OCI-LY1 (cell line): ENCODE measurements around the gene CERS3.

Source experiments
- H2AFZ ChIP-seq: fragments of 200-600 bp; sonication (generic), shearing (Covaris generic); 2 replicates; pipeline ENCODE4 v1.6.0; 2014; ENCODE audit warnings: antibody characterized with exemption, mild to moderate bottlenecking, low read length
- H3F3A ChIP-seq: fragments of 200-600 bp; sonication (generic), shearing (Covaris generic); 2 replicates; pipeline ENCODE4 v1.6.0; 2014; ENCODE audit warnings: mild to moderate bottlenecking, antibody characterized with exemption, low read length, moderate library complexity; ENCODE audit not compliant: insufficient read depth
- H3K27ac ChIP-seq: fragments of 200-600 bp; sonication (generic); 2 replicates; pipeline ENCODE4 v1.5.1; 2014; ENCODE audit warnings: low read length, mixed run types, mild to moderate bottlenecking, low read depth; ENCODE audit not compliant: poor library complexity, severe bottlenecking
- H3K27me3 ChIP-seq: fragments of 200-600 bp; sonication (generic); 2 replicates; pipeline ENCODE4 v1.6.0; 2014; ENCODE audit warnings: antibody characterized with exemption, mild to moderate bottlenecking, low read length, moderate library complexity; ENCODE audit not compliant: insufficient read depth
- H3K36me3 ChIP-seq: fragments of 200-600 bp; sonication (generic); 2 replicates; pipeline ENCODE4 v1.6.1; 2014; ENCODE audit warnings: mild to moderate bottlenecking, antibody characterized with exemption, low read length, moderate library complexity, mixed read lengths; ENCODE audit not compliant: insufficient read depth
- H3K4me1 ChIP-seq: fragments of 200-600 bp; sonication (generic); 2 replicates; pipeline ENCODE4 v1.5.1; 2014; ENCODE audit warnings: mild to moderate bottlenecking, low read length, moderate library complexity; ENCODE audit not compliant: insufficient read depth, severe bottlenecking
- H3K4me2 ChIP-seq: fragments of 200-600 bp; sonication (generic), shearing (Covaris generic); 2 replicates; pipeline ENCODE4 v1.6.1; 2014; ENCODE audit warnings: low read length
- H3K4me3 ChIP-seq: fragments of 200-600 bp; sonication (generic); 2 replicates; pipeline ENCODE4 v1.5.1; 2014; ENCODE audit warnings: low read length, low read depth, mild to moderate bottlenecking, mixed read lengths; ENCODE audit not compliant: poor library complexity, severe bottlenecking
- H3K79me2 ChIP-seq: fragments of 200-600 bp; shearing (Covaris generic); 2 replicates; pipeline ENCODE4 v1.6.1; 2016; ENCODE audit warnings: mixed run types, low read length, mixed read lengths; ENCODE audit not compliant: insufficient read depth
- H3K9ac ChIP-seq: fragments of 200-600 bp; sonication (generic), shearing (Covaris generic); 2 replicates; pipeline ENCODE4 v1.6.1; 2014; ENCODE audit warnings: mild to moderate bottlenecking, low read length, mixed read lengths
- H3K9me2 ChIP-seq: fragments of 200-600 bp; sonication (generic), shearing (Covaris generic); 2 replicates; pipeline ENCODE4 v1.6.1; 2014; ENCODE audit warnings: low read depth, mild to moderate bottlenecking, low read length, mixed read lengths
- H3K9me3 ChIP-seq: fragments of 200-600 bp; shearing (Covaris generic); 2 replicates; pipeline ENCODE4 v1.6.1; 2014; ENCODE audit warnings: low read length, mixed read lengths
- H4K20me1 ChIP-seq: fragments of 200-600 bp; sonication (generic), shearing (Covaris generic); 2 replicates; pipeline ENCODE4 v1.6.0; 2016; ENCODE audit warnings: mild to moderate bottlenecking, low read length; ENCODE audit not compliant: insufficient read depth
- EZH2 ChIP-seq: fragments of 200-600 bp; sonication (generic), shearing (Covaris generic); IDR thresholded peaks from 2 replicates; pipeline ENCODE4 v1.8.0; 2017; ENCODE audit warnings: borderline replicate concordance, mixed run types, mild to moderate bottlenecking, antibody characterized with exemption, low read length, moderate library complexity, mixed read lengths
- TF ChIP-seq, protein P1 (sequence below): fragments of 200-600 bp; sonication (generic), shearing (Covaris generic); IDR thresholded peaks from 2 replicates; pipeline ENCODE4 v1.5.1; 2017; ENCODE audit warnings: mild to moderate bottlenecking, antibody characterized with exemption, low read length, moderate library complexity, mixed read lengths

The CERS3 gene

DNA sequence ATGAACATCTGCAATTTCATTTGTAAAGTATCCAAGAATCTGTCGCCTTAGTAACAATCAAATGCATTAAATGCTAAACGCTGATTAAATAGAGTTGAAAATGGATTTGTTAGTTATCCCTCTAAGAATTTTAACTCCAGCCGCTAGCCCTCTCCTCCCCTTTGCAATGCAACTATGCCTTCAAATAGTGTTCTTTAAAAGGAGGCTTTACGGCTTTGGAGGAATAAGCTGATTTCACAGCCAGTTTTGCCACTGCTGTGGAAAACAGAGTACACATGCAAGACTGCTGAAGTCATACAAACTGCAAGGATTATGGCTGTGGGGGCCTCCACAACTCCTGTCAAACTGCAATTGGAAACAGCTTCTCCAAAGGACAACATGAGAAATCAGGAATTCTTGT lies 89.2 kb downstream of the CERS3 start:
- no peaks in the 10 kb centered on the region for H3K9me3 ChIP-seq
- H2AFZ ChIP-seq = no peak overlapping the region
- no peak overlapping the region for H3K27ac ChIP-seq
- H3K4me2 ChIP-seq = no peak overlapping the region
- H3K4me3 ChIP-seq = no peak overlapping the region
- H3K79me2 ChIP-seq = no peaks in the 10 kb centered on the region
- no peaks in the 10 kb centered on the region for H3K9me2 ChIP-seq
- TF ChIP-seq, protein P1, sequence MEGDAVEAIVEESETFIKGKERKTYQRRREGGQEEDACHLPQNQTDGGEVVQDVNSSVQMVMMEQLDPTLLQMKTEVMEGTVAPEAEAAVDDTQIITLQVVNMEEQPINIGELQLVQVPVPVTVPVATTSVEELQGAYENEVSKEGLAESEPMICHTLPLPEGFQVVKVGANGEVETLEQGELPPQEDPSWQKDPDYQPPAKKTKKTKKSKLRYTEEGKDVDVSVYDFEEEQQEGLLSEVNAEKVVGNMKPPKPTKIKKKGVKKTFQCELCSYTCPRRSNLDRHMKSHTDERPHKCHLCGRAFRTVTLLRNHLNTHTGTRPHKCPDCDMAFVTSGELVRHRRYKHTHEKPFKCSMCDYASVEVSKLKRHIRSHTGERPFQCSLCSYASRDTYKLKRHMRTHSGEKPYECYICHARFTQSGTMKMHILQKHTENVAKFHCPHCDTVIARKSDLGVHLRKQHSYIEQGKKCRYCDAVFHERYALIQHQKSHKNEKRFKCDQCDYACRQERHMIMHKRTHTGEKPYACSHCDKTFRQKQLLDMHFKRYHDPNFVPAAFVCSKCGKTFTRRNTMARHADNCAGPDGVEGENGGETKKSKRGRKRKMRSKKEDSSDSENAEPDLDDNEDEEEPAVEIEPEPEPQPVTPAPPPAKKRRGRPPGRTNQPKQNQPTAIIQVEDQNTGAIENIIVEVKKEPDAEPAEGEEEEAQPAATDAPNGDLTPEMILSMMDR = no peak
- no peak for TF ChIP-seq EZH2
- H3K4me1 ChIP-seq = no peaks in the 10 kb centered on the region
- no peak overlapping the region for H3K9ac ChIP-seq
- H3K36me3 ChIP-seq = no peaks in the 10 kb centered on the region
- no peaks in the 10 kb centered on the region for H4K20me1 ChIP-seq
- no peaks in the 10 kb centered on the region for H3F3A ChIP-seq
- H3K27me3 ChIP-seq = no peaks in the 10 kb centered on the region

DNA sequence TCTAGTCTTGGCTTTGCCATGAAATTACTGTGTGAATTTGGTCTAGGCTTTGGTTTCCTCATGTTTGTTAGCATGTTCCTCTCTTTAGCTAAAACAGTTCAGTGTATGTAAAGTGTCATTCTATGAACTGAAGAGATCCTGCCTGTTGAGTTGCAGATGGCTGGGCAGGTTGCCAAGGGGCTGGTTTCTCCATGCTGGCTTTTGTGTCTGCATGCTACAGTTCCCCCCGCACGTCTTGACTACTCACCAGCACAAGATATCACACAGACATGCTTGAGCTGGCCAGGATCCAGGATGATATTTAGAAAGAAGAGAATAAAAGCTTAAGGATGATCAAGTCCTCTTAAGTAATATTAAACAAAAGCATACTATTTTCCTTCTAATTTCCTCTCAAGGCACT lies 90.2 kb downstream of the CERS3 start:
- no peak overlapping the region for H3K27ac ChIP-seq
- no peak overlapping the region for H2AFZ ChIP-seq
- H3K9ac ChIP-seq = no peak overlapping the region
- H3F3A ChIP-seq = no peaks in the 10 kb centered on the region
- H3K36me3 ChIP-seq = no peaks in the 10 kb centered on the region
- no peaks in the 10 kb centered on the region for H3K9me2 ChIP-seq
- H3K4me3 ChIP-seq = no peak overlapping the region
- no peaks in the 10 kb centered on the region for H3K9me3 ChIP-seq
- H3K79me2 ChIP-seq = no peaks in the 10 kb centered on the region
- no peaks in the 10 kb centered on the region for H3K27me3 ChIP-seq
- no peaks in the 10 kb centered on the region for H3K4me1 ChIP-seq
- no peak for TF ChIP-seq EZH2
- TF ChIP-seq, protein P1 = no peak
- no peaks in the 10 kb centered on the region for H4K20me1 ChIP-seq
- H3K4me2 ChIP-seq = no peak overlapping the region

GRCh38 chr15:100437261-100437660 lies 91.5 kb downstream of the CERS3 start:
- H3K27me3 ChIP-seq = no peaks in the 10 kb centered on the region

More at GRCh38 chr15:100437261-100437660, 91.5 kb downstream of the CERS3 start:
- H3K79me2 ChIP-seq = no peaks in the 10 kb centered on the region
- H3K4me1 ChIP-seq = no peaks in the 10 kb centered on the region
- H3K4me2 ChIP-seq = no peak overlapping the region
- H3K9ac ChIP-seq = no peak overlapping the region
- no peaks in the 10 kb centered on the region for H3K9me3 ChIP-seq
- no peaks in the 10 kb centered on the region for H3K36me3 ChIP-seq
- no peaks in the 10 kb centered on the region for H3K9me2 ChIP-seq
- no peak overlapping the region for H2AFZ ChIP-seq
- no peak overlapping the region for H3K4me3 ChIP-seq
- H4K20me1 ChIP-seq = no peaks in the 10 kb centered on the region
- TF ChIP-seq, protein P1 = no peak
- H3K27ac ChIP-seq = no peak overlapping the region
- no peaks in the 10 kb centered on the region for H3F3A ChIP-seq
